ENCODE results near the gene LEP.
"Not testable (repeated sequence)": the region's sequence is repeated elsewhere in the genome, so short reads cannot be mapped to it uniquely, and the experiment has no call there.

- TF ChIP-seq TCF7 (CRISPR knock-in tag; IDR thresholded peaks at IDR 0.05; ENCODE audit: low read depth); CTCF (IDR thresholded peaks at IDR 0.05); IRF1 (CRISPR knock-in tag; IDR thresholded peaks at IDR 0.05): not testable (repeated sequence)
- TF ChIP-seq, protein P1, sequence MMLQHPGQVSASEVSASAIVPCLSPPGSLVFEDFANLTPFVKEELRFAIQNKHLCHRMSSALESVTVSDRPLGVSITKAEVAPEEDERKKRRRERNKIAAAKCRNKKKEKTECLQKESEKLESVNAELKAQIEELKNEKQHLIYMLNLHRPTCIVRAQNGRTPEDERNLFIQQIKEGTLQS (CRISPR knock-in tag; conservative IDR thresholded peaks at IDR 0.05): not testable (repeated sequence)
Observed at GRCh38 chr7:128280451-128280850, 39.4 kb downstream of the LEP start.

Data from WTC11 (cell line).